HG02623 (cell line): ENCODE measurements around the gene HIBADH.

Source experiments
- ATAC-seq: cut with Tn5 transposase; IDR thresholded peaks from one replicate; pipeline ENCODE4 v1.9.1; 2021; ENCODE audit warnings: moderate library complexity; ENCODE audit not compliant: unreplicated experiment

HIBADH gene

GRCh38 chr7:27662490-27663205 is at the start of gene HIBADH:
HIBADH (minus strand) TSS chr7:27662883; CDS start chr7:27662788, 95 bp downstream.
- peak; percentile 99 for ATAC-seq

- ATAC-seq, result no peak
Observed at GRCh38 chr7:27712217-27712616, 49.5 kb upstream of the HIBADH start.

GRCh38 chr7:27709137-27710075 is 46.7 kb upstream of the HIBADH start:
- no peak for ATAC-seq

- no peak for ATAC-seq
Observed at GRCh38 chr7:27708485-27708884, 45.8 kb upstream of the HIBADH start.

- ATAC-seq, result no peak
Observed at GRCh38 chr7:27705200-27705594, 42.5 kb upstream of the HIBADH start.

- no peak for ATAC-seq
Observed at GRCh38 chr7:27704422-27705199, 41.9 kb upstream of the HIBADH start.

- no peak for ATAC-seq
Observed at GRCh38 chr7:27703181-27703580, 40.5 kb upstream of the HIBADH start.

GRCh38 chr7:27700501-27700900 is 37.8 kb upstream of the HIBADH start:
- ATAC-seq, result no peak

- ATAC-seq, result no peak
Observed at GRCh38 chr7:27699751-27700150, 37.1 kb upstream of the HIBADH start.

- ATAC-seq, result peak; percentile 84
Observed at GRCh38 chr7:27697861-27698430, 35.3 kb upstream of the HIBADH start.

GRCh38 chr7:27695096-27695495 is 32.4 kb upstream of the HIBADH start:
- ATAC-seq, result no peak

GRCh38 chr7:27693794-27694193 is 31.1 kb upstream of the HIBADH start:
- no peak for ATAC-seq

GRCh38 chr7:27690649-27691048 is 28.0 kb upstream of the HIBADH start:
- no peak for ATAC-seq

- ATAC-seq, result no peak
Observed at GRCh38 chr7:27689591-27690164, 27.0 kb upstream of the HIBADH start.

GRCh38 chr7:27689150-27689549 is 26.5 kb upstream of the HIBADH start:
- no peak for ATAC-seq

- no peak for ATAC-seq
Observed at GRCh38 chr7:27688646-27689045, 26.0 kb upstream of the HIBADH start.

- no peak for ATAC-seq
Observed at GRCh38 chr7:27688056-27688455, 25.4 kb upstream of the HIBADH start.

- no peak for ATAC-seq
Observed at GRCh38 chr7:27686315-27686714, 23.6 kb upstream of the HIBADH start.

- ATAC-seq, result no peak
Observed at GRCh38 chr7:27685893-27686292, 23.2 kb upstream of the HIBADH start.

- ATAC-seq, result no peak
Observed at GRCh38 chr7:27685209-27685608, 22.5 kb upstream of the HIBADH start.

GRCh38 chr7:27684491-27684890 is 21.8 kb upstream of the HIBADH start:
- no peak for ATAC-seq
